COLO829 (cell line): Measurements from ENCODE around the gene SMC4.

Experiments
- DNase-seq: peaks from one replicate; pipeline ENCODE4 v3.0.0; 2012; ENCODE audit warnings: low spot score

The SMC4 gene

DNA sequence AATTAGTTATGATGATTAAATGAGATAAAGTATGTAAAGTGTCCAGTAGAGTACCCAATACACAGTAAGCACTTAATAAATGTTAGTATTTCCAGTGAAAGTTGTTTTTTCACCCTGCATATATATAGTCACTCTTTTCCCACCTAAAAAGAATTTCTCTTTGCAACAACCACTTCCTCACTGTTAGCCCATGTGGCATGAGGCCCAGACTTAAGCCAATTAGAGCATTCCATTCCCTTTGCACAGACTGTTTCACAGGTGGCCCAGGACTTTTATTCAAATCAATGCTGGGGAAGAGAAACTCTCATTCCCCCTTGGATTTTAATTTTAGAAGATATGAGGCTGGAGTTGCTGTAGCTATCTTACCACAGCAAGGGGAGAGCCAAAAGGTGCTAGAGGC is 4.2 kb upstream of the SMC4 start:
- DNase-seq, result no peak

DNA sequence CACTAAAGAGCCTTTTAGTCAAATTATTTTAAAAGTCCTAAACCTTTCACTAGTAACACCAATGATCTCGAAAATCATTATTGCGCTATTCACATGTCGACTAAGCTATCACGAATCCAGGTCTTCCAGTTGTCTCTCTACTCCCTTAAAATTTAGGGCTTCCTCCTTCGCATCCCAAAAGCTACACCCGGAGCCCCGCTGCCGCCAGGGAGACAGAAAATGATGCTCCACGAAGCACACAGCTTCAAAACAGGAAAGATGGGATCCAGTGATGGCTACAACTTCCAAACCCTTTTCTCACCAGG is 678 bp upstream of the SMC4 start:
- no peak for DNase-seq

- DNase-seq, result no peak
Observed at GRCh38 chr3:160400030-160400701, 716 bp downstream of the SMC4 start.

DNA sequence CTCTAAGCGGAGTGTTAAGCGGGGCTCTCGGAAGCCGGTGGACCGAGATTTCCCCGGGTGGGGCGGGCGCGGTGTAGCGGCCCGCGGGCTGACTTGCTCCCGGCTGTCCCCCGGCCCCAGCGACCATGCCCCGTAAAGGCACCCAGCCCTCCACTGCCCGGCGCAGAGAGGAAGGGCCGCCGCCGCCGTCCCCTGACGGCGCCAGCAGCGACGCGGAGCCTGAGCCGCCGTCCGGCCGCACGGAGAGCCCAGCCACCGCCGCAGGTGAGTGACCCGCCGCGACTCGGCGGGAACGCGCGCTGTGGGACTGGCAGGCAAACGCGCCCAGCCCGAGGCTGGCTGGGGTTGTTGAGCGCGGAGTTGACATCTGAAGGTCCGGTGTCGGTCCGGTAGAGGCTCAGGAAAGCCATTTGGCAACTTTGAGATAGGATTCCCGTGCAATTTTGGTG is 1.3 kb downstream of the SMC4 start:
- no peak for DNase-seq

DNA sequence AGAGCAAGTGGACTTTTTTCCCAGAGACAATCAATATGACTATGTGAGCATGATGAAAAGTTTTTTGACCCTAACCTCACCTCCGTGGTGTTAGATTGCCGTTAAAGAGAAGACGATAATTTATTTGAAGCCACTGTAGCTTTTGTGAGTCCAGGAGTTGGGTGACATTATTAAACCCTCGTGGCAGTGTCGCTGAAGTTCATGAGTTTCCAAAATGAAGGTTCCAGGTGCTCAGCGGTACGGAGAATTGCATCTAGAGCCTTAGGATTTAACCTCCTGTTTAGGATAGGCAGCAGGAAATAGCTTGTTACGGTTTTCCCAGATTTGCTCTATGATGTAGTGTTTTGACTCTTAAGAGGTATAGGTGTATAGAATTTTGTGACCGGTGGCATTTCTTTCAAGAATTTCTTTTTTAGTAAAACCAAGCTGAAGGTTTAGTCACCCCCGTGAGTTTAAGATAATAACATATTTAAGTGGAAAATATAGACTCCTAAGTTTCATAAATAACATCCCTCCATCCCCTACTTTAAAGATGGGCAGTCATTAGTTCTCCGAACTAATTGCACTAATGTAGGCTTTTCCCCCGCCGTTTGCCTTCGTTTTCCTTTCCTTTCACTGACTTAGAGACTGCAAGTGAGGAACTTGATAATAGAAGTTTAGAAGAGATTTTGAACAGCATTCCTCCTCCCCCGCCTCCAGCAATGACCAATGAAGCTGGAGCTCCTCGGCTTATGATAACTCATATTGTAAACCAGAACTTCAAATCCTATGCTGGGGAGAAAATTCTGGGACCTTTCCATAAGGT is 2.0 kb downstream of the SMC4 start:
- no peak for DNase-seq

DNA sequence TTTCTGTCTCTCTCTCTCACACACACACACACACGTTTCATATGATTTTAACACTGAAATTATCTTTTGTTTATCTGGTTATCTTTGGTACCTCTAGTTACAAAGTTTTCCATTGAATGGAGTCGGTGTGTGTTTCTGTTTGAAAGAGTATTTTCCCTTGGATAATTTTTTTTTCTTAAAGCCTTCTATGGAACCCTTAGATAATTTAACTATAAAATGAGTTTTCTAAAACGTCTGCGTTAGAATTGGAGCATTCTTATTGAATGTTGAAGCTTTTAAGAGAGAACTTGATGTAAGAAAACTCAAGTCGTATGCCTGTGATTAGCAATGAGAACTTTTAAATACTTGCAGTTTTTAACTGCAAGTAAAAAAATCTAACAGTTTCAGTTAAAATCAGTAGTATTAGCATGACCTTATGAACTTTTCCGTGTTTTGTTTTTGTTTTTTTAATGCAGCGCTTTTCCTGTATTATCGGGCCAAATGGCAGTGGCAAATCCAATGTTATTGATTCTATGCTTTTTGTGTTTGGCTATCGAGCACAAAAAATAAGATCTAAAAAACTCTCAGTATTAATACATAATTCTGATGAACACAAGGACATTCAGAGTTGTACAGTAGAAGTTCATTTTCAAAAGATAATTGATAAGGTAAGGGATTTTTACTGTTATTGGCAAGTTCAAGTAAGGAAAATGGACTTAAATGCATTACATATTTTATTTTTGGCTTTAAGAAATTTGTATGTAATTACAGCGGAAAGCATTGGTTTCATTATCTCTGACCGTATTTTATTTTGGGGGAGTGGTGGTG is 3.0 kb downstream of the SMC4 start:
- no peak for DNase-seq

DNA sequence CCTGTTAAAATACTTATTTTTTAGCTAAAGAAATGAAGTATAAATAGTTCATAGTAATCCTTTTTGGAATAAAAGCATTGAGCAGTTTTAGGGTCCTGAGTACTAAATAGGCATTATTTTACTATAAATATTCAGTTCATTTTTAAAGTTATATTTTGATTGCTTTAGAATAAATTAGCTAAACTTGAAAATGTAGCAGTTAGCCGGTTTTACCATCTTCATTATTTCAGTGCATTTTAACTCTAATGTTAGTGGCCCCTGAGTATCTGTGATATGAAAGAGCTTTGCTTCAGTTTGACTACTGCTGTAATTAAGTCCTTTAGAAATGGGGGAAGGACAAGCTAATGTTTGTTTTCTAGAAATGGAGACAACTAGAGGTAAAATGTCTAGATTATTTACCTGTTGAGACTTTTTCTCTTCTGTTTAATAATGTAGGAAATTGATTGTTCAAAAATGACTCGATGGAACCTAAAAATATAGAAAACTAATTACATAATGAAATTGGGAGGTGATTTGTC is 3.6 kb downstream of the SMC4 start:
- no peak for DNase-seq

DNA sequence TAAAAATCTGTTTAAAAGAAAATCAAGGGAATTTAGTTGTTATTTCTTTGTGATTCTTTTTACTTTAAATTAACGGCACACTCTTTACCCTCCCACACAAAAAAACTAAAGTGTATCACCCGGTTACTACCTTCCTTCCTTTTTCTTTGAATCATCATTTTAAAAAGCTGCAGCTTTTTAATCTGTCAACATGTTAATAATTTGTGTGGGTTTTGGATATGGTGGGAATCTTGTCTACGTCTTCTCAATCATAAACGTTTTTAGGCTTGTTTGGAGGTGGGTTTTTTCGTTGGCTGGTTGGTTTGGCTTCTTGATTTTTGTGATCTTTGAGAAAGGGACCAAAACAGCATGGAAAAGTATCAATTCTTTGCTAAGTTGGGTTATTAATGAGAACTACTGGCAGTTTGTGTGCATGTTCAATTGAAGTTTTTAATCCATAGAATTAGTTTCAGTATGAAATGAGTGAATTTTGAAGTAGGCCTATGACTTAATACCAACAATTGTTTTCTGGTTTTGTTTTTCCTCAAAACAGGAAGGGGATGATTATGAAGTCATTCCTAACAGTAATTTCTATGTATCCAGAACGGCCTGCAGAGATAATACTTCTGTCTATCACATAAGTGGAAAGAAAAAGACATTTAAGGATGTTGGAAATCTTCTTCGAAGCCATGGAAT is 4.5 kb downstream of the SMC4 start:
- no peak for DNase-seq

DNA sequence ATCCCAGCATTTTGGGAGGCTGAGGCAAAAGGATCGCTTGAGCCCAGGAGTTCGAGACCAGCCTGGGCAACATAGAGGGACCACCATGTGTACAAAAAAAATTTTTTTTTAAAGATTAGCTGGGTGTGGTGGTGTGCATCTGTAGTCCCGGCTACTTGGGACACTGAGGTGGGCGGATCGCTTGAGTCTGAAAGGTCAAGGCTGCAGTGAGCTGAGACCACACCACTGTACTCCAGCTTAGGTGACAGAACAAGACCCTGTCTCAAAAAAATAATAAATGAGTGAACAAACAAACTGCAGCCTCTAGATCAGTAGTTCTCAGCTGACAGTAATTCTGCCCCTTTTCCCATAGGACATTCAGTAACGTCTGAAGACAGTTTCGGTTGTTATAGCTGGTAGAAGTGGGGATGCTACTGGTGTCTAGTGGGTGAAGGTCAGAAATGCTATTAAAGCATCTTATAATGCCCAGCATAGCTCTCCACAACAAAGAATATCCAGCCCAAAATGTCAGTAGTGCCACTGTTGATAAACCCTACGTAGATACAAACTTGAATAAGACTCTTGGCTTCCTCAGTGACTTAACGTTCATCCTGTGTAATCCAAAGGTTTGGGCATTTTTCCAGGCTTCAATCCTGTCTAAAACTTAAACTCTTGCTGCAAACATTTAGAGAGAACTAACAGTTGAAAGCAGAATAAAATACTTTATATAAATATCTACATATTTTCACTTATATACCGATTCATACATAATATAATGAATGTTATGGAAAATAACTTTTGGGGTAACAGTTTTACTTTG is 10.6 kb downstream of the SMC4 start:
- DNase-seq, result no peak

DNA sequence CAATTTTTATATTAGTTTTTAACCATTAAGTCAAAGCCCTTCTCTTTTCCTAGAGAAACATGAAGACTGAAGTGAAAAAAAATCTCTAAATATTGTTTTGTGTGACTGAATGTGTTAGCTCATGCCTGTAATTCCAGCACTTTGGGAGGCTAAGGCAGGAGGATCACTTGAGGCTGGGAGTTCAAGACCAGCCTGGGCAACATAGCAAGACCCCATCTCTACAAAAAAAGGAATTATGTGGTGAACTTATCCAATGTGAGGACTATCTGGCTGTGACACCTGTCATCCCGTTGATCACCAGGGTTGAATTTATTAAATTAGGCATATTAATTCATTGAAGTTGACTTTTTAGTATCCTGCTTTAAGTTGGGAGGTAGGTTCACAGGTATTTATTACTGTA is 13.0 kb downstream of the SMC4 start:
- no peak for DNase-seq

- DNase-seq, result peak; percentile 80
Observed at GRCh38 chr3:160413613-160414248, 14.3 kb downstream of the SMC4 start.

GRCh38 chr3:160417311-160417710 is 17.9 kb downstream of the SMC4 start:
- no peak for DNase-seq

DNA sequence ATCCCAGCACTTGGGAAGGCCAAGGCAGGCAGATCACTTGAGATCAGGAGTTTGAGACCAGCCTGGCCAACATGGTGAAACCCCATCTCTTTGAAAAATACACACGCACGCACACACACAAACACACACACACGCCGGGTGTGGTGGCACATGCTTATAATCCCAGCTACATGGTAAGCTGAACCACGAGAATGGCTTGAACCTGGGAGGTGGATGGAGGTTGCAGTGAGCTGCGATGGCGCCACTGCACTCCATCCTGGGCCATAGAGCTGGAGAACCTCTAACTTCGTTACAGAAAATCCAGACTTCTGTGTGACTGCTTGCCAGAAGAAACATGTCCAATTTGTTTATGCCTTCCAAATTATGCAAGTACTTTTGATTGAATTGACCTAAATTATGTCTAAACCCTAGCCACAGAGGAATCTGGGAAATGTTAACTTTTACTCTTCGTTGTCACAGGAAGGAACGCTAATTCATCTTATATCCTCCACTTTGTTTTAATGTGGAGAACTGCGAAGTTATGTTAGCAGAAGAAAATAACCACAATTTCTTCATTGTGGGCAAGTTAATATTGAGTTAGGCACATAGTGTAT is 28.5 kb downstream of the SMC4 start:
- no peak for DNase-seq

- DNase-seq, result no peak
Observed at GRCh38 chr3:160434071-160434470, 34.6 kb downstream of the SMC4 start.

- no peak for DNase-seq
Observed at GRCh38 chr3:160435095-160435494, 35.6 kb downstream of the SMC4 start.

DNA sequence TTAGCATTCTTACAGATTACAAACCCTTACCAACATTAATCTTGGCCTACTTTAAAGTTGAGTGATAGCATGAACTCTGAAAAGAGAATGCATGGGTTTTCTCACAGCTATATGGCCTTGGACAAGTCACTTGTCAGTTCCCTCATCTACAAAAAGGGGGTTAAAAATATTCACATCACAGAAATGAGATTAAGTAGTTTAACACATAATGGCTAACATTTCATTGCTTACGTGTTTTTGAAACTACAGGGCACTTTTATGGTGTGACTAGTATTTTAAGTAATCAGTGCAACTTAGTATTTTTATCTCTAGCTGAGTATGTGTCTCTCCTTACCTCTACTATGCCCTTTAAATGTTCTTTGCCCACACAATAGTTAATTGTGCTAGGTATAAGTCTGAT is 36.3 kb downstream of the SMC4 start:
- DNase-seq, result no peak

- no peak for DNase-seq
Observed at GRCh38 chr3:160437083-160437455, 37.6 kb downstream of the SMC4 start.

GRCh38 chr3:160440687-160441086 is 41.2 kb downstream of the SMC4 start:
- DNase-seq, result no peak

DNA sequence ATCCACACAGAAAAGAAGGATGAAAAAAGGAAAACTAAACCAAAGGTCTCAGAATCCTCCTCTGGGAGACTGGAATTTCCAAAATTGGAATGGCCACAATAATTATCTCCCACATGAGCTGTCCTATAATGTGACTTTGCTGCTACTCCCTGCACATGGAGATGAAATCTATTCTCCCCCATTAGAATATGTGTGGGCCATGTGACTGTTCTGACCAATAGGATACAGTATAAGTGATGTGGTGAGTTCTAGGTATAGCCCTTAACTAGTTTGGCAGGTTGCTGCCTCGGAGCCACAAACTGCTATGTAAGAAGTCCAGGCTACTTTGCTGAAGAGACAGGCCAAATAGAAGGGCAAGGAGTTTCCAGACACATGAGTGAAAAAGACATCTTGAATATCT is 45.0 kb downstream of the SMC4 start:
- DNase-seq, result no peak

DNA sequence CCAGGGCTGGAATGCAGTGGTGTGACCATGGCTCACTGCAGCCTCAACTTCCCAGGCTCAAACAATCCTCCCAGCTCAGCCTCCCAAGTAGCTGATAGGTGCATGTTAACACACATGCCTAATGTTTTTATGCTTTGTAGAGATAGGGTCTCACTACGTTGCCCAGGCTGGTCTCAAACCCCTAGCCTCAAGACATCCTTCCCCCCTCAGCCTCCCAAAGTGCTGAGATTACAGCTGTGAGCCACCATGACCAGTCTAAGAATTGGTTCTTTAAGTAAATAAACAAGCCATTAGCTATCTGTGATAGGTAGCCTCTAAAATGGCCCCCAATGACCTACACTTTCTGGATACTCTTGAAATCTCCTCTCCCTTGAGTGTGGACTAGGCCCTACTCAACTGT is 46.4 kb downstream of the SMC4 start:
- no peak for DNase-seq
